GM23248 (cell line): ENCODE measurements around the gene GREB1.

Experiments
- EZH2 ChIP-seq: fragments of 200-600 bp; sonication (generic); IDR thresholded peaks from 2 replicates; pipeline ENCODE4 v1.6.1; 2018; ENCODE audit warnings: antibody characterized with exemption, mild to moderate bottlenecking; ENCODE audit not compliant: insufficient read depth, poor library complexity, severe bottlenecking
- EZH2phosphoT487 ChIP-seq: fragments of 200-600 bp; sonication (generic); IDR thresholded peaks from 2 replicates; pipeline ENCODE4 v1.6.1; 2018; ENCODE audit warnings: antibody characterized with exemption, moderate library complexity, mild to moderate bottlenecking, low read depth; ENCODE audit not compliant: insufficient read depth

GRCh38 chr2:11539317-11540147, 5.7 kb downstream of the GREB1 start:
- no peak for TF ChIP-seq EZH2
- no peak for TF ChIP-seq EZH2phosphoT487
